Activated CD8-positive, alpha-beta T cell treated with anti-CD3 and anti-CD28 coated beads, Interleukin-2, amount 10 ng/mL, durations not matched to agents 7 days and 5 days (primary cell): Measurements from ENCODE around the gene PLPP1. TPM values are rescaled to one million over a fixed set of nuclear protein-coding genes. Genes with fewer than 3 reads are reported as not detected.

Experiments used
- ATAC-seq: fragments of 150-1000 bp; cut with Tn5 transposase; one replicate; pipeline ENCODE4 v1.10.0; 2021; ENCODE audit warnings: moderate library complexity
- CTCF ChIA-PET: fragments of 350-600 bp; sonication (Branson Sonifier 250); formaldehyde crosslinking; loops from one replicate; lab custom pipeline; 2021; ENCODE audit warnings: antibody characterized with exemption; lab: Charles Lee
- POLR2A ChIA-PET: fragments of 350-600 bp; sonication (Branson Sonifier 250); formaldehyde crosslinking; loops from one replicate; lab custom pipeline; 2021; ENCODE audit warnings: antibody characterized with exemption; lab: Charles Lee
- DNase-seq: peaks from one replicate; pipeline ENCODE4 v3.0.0-alpha.2; 2020
- H3K27ac Mint-ChIP-seq: one replicate; pipeline ENCODE4 v1.8.0; 2021; ENCODE audit warnings: mild to moderate bottlenecking, mixed read lengths
- H3K27me3 Mint-ChIP-seq: one replicate; pipeline ENCODE4 v1.8.0; 2021; ENCODE audit warnings: low read depth, mixed read lengths
- H3K36me3 Mint-ChIP-seq: one replicate; pipeline ENCODE4 v1.8.0; 2021; ENCODE audit warnings: low read depth, mixed read lengths
- H3K4me1 Mint-ChIP-seq: one replicate; pipeline ENCODE4 v1.8.0; 2021; ENCODE audit warnings: low read depth, mixed read lengths
- H3K4me3 Mint-ChIP-seq: one replicate; pipeline ENCODE4 v1.8.0; 2021; ENCODE audit warnings: mild to moderate bottlenecking, mixed read lengths
- H3K9me3 Mint-ChIP-seq: one replicate; pipeline ENCODE4 v1.8.0; 2022; ENCODE audit warnings: mixed read lengths; ENCODE audit not compliant: insufficient read depth
- total RNA-seq, 2 experiments: library from RNA; stranded (reverse); gene quantifications; one replicate each; pipeline ENCODE4 v1.2.3, GENCODE V29; 2021

The PLPP1 gene
- total RNA-seq, 2 experiments from 2014 or later = 27.0 to 27.2 TPM

DNA sequence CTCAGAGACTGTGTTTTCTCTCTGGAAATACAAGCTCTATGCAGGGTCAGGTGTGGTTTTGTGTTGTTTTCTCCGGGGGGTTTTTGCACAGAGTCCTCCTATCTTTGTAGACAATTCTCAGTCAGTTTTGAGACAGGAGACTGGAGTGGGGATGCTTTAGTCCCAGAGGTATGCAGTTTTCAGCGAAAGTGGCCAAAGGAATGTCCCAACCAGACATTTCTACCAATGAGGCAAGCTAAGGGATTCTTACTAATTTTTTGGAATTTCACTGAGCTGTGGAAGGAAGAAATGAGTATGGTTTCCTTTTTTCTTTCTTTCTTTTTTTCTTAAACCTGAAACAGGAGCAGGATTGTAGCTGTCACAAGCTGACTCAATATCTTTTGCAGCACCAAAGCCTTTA, 35.3 kb upstream of the PLPP1 start:
- H3K36me3 Mint-ChIP-seq = no peaks in the 10 kb centered on the region
- H3K9me3 Mint-ChIP-seq = no peaks in the 10 kb centered on the region
- ATAC-seq = no peak
- no peak for DNase-seq
- H3K4me1 Mint-ChIP-seq = peaks cover 20% of the 10 kb centered on the region
- CTCF ChIA-PET = interaction anchor here (0.5 kb wide), 1 partner anchor 664 kb away, joined by 3 read pairs; no protein-coding TSS in a partner anchor
- H3K27me3 Mint-ChIP-seq = no peaks in the 10 kb centered on the region
- POLR2A ChIA-PET = interaction anchor here (0.7 kb wide), 1 partner anchor 21 kb away, joined by 4 read pairs; no protein-coding TSS in a partner anchor
- no peak overlapping the region for H3K27ac Mint-ChIP-seq
- no peak overlapping the region for H3K4me3 Mint-ChIP-seq

DNA sequence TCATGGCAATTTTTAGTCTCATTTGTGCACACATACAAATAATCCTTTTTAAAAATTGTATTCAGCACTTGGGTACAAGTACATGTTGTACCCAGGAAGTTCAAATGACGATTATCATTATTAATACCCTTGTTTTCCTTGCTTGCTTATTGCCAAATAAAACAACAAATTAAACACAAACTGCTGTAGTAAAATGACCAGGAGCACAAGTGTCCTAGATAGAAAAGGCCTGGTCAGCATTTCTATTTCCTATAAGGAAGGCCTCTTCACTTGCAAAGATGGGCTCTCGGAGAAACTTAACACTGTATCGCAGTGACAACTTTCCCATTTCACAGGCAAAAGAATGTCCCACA, 34.7 kb upstream of the PLPP1 start:
- peaks cover 24% of the 10 kb centered on the region for H3K4me1 Mint-ChIP-seq
- H3K27ac Mint-ChIP-seq = no peak overlapping the region
- H3K36me3 Mint-ChIP-seq = no peaks in the 10 kb centered on the region
- ChIA-PET POLR2A (no interaction called here), CTCF (no interaction called here)
- H3K4me3 Mint-ChIP-seq = no peak overlapping the region
- ATAC-seq (no peak), DNase-seq (no peak)
- H3K27me3 Mint-ChIP-seq = no peaks in the 10 kb centered on the region
- no peaks in the 10 kb centered on the region for H3K9me3 Mint-ChIP-seq

DNA sequence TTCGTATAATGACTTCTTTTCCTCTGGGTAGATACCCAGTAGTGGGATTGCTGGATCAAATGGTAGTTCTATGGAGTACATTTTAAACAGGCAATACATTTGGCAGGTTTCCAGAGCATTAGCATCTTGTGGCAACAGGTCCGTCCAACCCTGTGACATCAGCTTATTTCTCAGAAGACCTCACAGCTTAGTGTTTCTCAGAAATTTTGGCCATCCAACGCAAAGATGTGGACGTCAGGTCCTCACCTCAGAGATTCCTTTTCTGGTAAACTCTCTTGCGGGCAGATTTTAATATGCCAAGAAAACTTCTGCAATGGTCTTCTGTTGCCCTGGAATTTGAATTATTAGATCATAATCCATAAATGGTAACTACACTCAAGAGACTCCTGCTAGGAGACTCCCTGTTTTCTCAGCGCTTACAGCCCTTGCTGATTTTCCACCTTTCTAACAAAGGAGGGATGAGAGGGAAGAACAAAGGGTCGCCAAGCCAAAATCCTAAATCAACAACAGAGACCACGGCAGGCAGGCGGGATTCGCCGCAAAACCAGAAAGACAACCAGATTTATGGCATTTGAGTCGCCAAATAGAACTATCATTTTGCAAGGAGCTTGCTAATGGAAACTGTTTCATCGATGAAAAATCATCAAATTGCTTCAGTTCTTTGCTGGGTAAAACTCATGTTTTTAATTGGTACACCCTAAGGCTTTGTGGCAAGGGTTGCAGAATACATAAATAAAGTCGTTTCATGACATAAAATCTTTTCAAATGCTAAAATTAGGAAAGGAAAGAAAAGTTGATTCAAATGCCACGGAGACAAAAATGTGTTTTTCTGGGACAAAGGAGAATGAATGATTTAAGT, 34.1 kb upstream of the PLPP1 start:
- Mint-ChIP-seq H3K36me3 (no peaks in the 10 kb centered on the region), H3K4me1 (peaks cover 26% of the 10 kb centered on the region), H3K4me3 (no peak overlapping the region), H3K27ac (no peak overlapping the region), H3K9me3 (no peaks in the 10 kb centered on the region), H3K27me3 (no peaks in the 10 kb centered on the region)
- CTCF ChIA-PET = no interaction called here
- no peak for ATAC-seq
- POLR2A ChIA-PET = no interaction called here
- DNase-seq = no peak

DNA sequence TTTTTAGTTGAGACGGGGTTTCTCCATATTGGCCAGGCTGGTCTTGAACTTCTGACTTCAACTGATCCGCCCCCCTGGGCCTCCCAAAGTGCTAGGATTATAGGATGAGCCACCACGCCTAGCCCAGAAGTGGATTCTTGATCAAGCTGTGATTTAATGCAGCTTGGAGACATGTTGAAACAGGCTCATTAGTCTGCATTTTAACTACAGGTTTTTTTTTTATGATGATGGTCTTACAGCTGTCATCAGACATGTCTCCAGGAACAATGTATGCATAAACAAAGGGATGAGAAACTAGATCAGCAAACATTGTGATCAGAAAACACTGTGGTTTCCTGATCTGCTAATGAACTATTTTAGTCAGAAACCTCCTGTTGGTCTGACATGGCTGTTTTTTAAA, 30.0 kb upstream of the PLPP1 start:
- DNase-seq (no peak), ATAC-seq (no peak)
- Mint-ChIP-seq H3K27ac (no peak overlapping the region), H3K27me3 (no peaks in the 10 kb centered on the region), H3K9me3 (no peaks in the 10 kb centered on the region), H3K4me1 (peaks cover 15% of the 10 kb centered on the region), H3K36me3 (no peaks in the 10 kb centered on the region), H3K4me3 (no peak overlapping the region)
- ChIA-PET POLR2A (no interaction called here), CTCF (interaction anchor here (1.5 kb wide), 1 partner anchor 137 kb away, joined by 3 read pairs; no protein-coding TSS in a partner anchor)

DNA sequence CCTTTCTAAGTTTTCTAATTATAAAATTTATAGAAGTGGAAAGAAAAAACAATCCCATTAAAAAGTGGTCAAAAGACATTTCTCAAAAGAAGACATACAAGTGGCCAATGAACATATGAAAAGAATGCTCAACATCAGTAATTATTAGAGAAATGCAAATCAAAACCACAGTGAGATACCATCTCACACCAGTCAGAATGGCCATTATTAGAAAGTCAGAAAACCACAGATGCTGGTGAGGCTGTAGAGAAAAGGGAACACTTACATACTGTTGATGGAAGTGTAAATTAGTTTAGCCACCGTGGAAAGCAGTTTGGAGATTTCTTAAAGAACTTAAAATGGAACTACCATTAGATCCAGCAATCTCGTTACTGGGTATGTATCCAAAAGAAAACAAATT, 23.7 kb upstream of the PLPP1 start:
- POLR2A ChIA-PET = no interaction called here
- Mint-ChIP-seq H3K4me1 (no peaks in the 10 kb centered on the region), H3K27ac (no peak overlapping the region), H3K9me3 (no peaks in the 10 kb centered on the region), H3K36me3 (no peaks in the 10 kb centered on the region), H3K27me3 (no peaks in the 10 kb centered on the region), H3K4me3 (no peak overlapping the region)
- no peak for DNase-seq
- CTCF ChIA-PET = no interaction called here
- no peak for ATAC-seq

DNA sequence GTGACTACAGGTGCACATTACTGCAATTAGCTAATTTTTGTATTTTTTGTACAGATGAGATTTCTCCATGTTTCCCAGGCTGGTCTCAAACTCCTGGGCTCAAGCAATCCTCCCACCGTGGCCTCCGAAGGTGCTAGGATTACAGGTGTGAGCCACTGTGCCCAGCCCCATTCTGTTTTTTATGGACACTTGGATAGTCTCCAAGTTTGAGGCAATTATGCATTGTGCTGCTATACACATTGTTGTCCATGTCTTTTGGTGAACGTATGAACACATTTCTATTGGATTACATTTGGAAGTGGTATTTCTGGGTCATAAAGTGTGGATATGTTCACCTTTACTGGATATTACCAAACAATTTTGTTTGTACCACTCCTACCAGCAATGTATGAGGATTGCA, 22.4 kb upstream of the PLPP1 start:
- POLR2A ChIA-PET = no interaction called here
- Mint-ChIP-seq H3K27ac (no peak overlapping the region), H3K27me3 (no peaks in the 10 kb centered on the region), H3K9me3 (no peaks in the 10 kb centered on the region), H3K36me3 (no peaks in the 10 kb centered on the region), H3K4me3 (no peak overlapping the region), H3K4me1 (no peaks in the 10 kb centered on the region)
- ATAC-seq (no peak), DNase-seq (no peak)
- CTCF ChIA-PET = interaction anchor here (0.6 kb wide), 1 partner anchor 642 kb away, joined by 3 read pairs; no protein-coding TSS in a partner anchor

DNA sequence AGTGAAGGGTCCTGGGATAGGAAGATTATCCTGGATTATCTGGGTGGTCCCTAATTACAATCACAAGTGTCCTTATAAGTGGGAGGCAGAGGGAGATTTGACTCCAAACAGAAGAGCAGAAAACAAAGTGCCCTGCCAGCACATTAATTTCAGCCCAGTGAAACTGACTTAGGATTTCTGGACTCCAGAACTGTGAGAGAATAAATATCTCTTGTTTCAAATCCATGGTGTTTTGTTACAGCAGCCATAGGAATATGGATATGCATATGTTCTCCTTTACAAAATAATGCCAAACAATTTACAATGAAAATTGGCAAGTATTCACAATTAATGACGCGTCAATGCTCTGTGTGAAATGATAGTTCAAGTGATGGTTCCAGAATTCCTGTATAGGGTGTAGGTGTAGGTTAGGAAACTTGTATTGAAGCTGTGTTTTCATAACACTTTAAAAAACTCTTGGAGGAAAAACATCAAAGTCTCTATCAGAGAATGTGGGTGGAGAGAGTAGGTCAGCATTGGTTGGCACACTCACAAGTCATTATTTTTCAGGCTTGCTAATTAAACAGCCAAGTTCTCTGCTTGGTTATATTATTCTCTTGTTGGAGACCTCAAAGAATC, 19.9 kb upstream of the PLPP1 start:
- ATAC-seq (no peak), DNase-seq (no peak)
- no peaks in the 10 kb centered on the region for H3K9me3 Mint-ChIP-seq
- H3K36me3 Mint-ChIP-seq = no peaks in the 10 kb centered on the region
- H3K27me3 Mint-ChIP-seq = no peaks in the 10 kb centered on the region
- H3K4me3 Mint-ChIP-seq = no peak overlapping the region
- ChIA-PET CTCF (no interaction called here), POLR2A (no interaction called here)
- H3K4me1 Mint-ChIP-seq = peaks cover 7% of the 10 kb centered on the region
- H3K27ac Mint-ChIP-seq = no peak overlapping the region

DNA sequence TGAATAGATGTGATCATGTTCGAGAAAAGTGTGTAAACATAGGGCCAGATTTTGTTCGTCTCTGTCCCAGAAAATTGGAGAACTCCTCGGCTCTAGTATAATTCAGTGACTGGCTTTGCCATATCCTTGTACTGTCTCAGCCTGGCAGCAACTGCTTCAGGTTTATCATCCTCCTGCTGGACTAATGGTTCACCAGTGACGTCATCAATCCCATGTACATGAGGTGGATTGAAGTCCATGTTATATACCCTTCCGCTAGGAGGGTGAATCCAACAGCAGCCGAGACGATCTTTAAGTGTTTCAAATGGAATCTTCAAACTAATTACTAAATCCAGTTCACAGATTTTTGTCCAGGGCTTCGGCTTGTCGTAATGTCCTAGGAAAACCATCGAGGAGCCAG, 17.1 kb upstream of the PLPP1 start:
- H3K27me3 Mint-ChIP-seq = peaks cover 2% of the 10 kb centered on the region
- H3K4me3 Mint-ChIP-seq = no peak overlapping the region
- POLR2A ChIA-PET = no interaction called here
- CTCF ChIA-PET = no interaction called here
- H3K27ac Mint-ChIP-seq = no peak overlapping the region
- no peaks in the 10 kb centered on the region for H3K36me3 Mint-ChIP-seq
- no peak for DNase-seq
- no peak for ATAC-seq
- H3K4me1 Mint-ChIP-seq = peaks cover 25% of the 10 kb centered on the region
- H3K9me3 Mint-ChIP-seq = no peaks in the 10 kb centered on the region

DNA sequence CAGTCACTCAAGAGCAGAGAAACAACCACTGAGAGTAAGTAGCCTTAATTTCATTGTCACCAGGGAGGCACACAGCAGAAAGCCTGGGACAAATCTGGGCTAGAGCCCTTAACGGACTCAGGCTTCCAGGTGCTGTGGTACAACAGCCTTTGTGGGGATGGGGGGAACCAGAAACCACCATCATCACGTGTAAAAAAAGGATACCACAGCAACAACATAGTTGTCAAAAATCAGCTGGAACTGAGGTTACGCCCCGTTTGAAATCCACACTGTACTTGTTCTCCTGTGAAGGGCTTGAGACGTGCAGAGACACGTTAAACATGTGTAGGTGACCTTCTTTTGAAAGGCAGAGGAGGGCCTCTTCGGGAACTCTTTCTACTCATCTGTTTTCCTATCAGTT, 16.6 kb upstream of the PLPP1 start:
- ChIA-PET POLR2A (no interaction called here), CTCF (interaction anchor here (1.0 kb wide), 1 partner anchor 10 kb away, joined by 3 read pairs; no protein-coding TSS in a partner anchor)
- H3K9me3 Mint-ChIP-seq = no peaks in the 10 kb centered on the region
- H3K4me1 Mint-ChIP-seq = peaks cover 27% of the 10 kb centered on the region
- peaks cover 2% of the 10 kb centered on the region for H3K27me3 Mint-ChIP-seq
- H3K4me3 Mint-ChIP-seq = no peak overlapping the region
- H3K27ac Mint-ChIP-seq = no peak overlapping the region
- H3K36me3 Mint-ChIP-seq = no peaks in the 10 kb centered on the region
- ATAC-seq (no peak), DNase-seq (no peak)

DNA sequence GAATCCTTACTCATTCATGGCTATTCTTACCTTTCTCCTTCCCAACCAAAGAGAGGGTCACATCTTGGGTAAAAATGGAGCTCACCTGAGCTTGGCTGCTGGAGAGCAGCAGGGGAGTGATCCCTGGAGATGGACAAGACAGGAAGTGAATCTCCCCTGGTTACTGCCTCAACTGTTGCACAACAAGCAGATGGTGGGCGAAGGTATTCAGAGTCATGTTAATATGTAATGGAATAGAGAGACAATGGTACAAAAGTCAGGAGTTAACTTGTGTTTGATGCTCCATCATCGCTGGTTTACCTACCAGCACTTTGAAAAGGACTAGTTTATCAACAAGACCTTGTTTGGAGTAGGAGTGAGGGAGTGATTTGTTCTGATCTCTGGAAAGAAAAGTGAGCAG, 13.0 kb upstream of the PLPP1 start:
- Mint-ChIP-seq H3K9me3 (no peaks in the 10 kb centered on the region), H3K27me3 (peaks cover 2% of the 10 kb centered on the region), H3K27ac (no peak overlapping the region), H3K36me3 (no peaks in the 10 kb centered on the region), H3K4me3 (no peak overlapping the region), H3K4me1 (peaks cover 38% of the 10 kb centered on the region)
- ChIA-PET CTCF (no interaction called here), POLR2A (interaction anchor here (1.2 kb wide), 1 partner anchor 43 kb away, joined by 4 read pairs; no protein-coding TSS in a partner anchor)
- ATAC-seq (no peak), DNase-seq (no peak)

DNA sequence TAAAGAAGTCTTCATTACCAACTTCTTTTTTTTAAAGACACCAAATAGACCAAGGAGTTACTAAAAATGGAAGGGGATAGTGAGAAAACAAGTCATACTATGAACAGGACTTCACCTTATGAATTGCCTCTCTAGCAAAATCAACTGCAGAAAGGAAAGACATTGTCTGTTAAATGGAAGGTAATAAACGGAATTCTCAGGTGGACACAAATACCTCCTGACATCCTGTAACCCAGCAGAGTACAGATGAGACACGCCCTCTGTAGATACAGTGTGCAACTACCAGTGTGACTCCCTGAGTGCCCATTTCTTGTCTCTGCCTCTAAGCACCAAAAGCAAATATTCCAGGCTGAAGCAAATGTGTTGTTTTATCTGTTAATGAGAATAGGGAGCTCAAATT, 12.2 kb upstream of the PLPP1 start:
- ChIA-PET POLR2A (no interaction called here), CTCF (no interaction called here)
- Mint-ChIP-seq H3K9me3 (no peaks in the 10 kb centered on the region), H3K4me1 (peaks cover 38% of the 10 kb centered on the region), H3K27ac (no peak overlapping the region), H3K4me3 (no peak overlapping the region), H3K36me3 (no peaks in the 10 kb centered on the region), H3K27me3 (peaks cover 2% of the 10 kb centered on the region)
- ATAC-seq (no peak), DNase-seq (no peak)

DNA sequence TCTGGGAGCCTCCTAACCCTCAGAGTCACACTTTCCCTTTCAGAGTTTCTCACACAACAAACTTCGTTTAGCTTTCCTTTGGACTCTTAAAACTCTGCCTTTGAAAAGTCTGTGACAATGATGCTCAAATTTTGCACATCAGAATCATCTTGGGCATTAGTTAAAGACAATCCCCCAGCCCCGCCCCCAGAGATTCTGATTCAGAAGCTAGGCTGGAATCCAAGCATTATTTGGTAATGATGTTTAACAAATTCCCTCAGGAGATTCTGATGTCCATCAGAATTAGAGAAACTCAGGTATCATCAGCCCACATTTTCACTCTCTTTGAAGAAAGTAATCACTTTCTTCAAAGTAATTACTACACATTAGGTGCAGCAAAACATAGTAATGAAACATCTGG, 9.6 kb upstream of the PLPP1 start:
- DNase-seq (no peak), ATAC-seq (no peak)
- peaks cover under 1% of the 10 kb centered on the region for H3K27me3 Mint-ChIP-seq
- H3K36me3 Mint-ChIP-seq = no peaks in the 10 kb centered on the region
- H3K4me3 Mint-ChIP-seq = no peak overlapping the region
- ChIA-PET POLR2A (interaction anchor here (1.2 kb wide), 1 partner anchor 64 kb away, joined by 3 read pairs; no protein-coding TSS in a partner anchor), CTCF (interaction anchor here (0.7 kb wide), 1 partner anchor 130 kb away, joined by 3 read pairs; no protein-coding TSS in a partner anchor)
- no peak overlapping the region for H3K27ac Mint-ChIP-seq
- H3K9me3 Mint-ChIP-seq = no peaks in the 10 kb centered on the region
- H3K4me1 Mint-ChIP-seq = peaks cover 51% of the 10 kb centered on the region
